VCaP (cell line): ENCODE results near the gene EFTUD2.
"Not testable (repeated sequence)": the region's sequence is repeated elsewhere in the genome, so short reads cannot be mapped to it uniquely, and the experiment has no call there.

Experiments
- H3K27ac ChIP-seq: fragments of 450-650 bp; 2 replicates; pipeline ENCODE4 v1.5.1; 2017
- CTCF ChIP-seq: fragments of 450-650 bp; conservative IDR thresholded peaks from 2 replicates; pipeline ENCODE4 v1.5.1; 2017; ENCODE audit warnings: mild to moderate bottlenecking, moderate library complexity

EFTUD2 gene

GRCh38 chr17:44899074-44899782 is at the start of gene EFTUD2:
TSS of gene EFTUD2 (minus strand) at chr17:44899445. CDS start at chr17:44894521, 4,924 bp downstream.
- H3K27ac ChIP-seq, result peak within 1 kb of the TSS; percentile 98
- TF ChIP-seq CTCF, result no peak

- TF ChIP-seq CTCF, result no peak
- peak overlapping the region; percentile 71 for H3K27ac ChIP-seq
Observed at GRCh38 chr17:44948315-44948795, 49.1 kb upstream of the EFTUD2 start.

GRCh38 chr17:44947461-44948314 is 48.4 kb upstream of the EFTUD2 start, which contains the start of gene KIF18B:
TSS of gene KIF18B (minus strand) at chr17:44947773. CDS start at chr17:44936344, 11,429 bp downstream.
- peak within 1 kb of the TSS; percentile 71 for H3K27ac ChIP-seq
- TF ChIP-seq CTCF, result no peak

GRCh38 chr17:44945652-44946051 is 46.4 kb upstream of the EFTUD2 start:
- H3K27ac ChIP-seq, result not testable (repeated sequence)

GRCh38 chr17:44942456-44942855 is 43.2 kb upstream of the EFTUD2 start:
- no peak overlapping the region for H3K27ac ChIP-seq

GRCh38 chr17:44941712-44942331 is 42.6 kb upstream of the EFTUD2 start:
- H3K27ac ChIP-seq, result 0 out of 2 replicates have a peak overlapping the region, but pooled peaks have one; percentile 21
- no peak for TF ChIP-seq CTCF

More at GRCh38 chr17:44942456-44942855, 43.2 kb upstream of the EFTUD2 start:
- TF ChIP-seq CTCF, result no peak

- TF ChIP-seq CTCF, result no peak
- H3K27ac ChIP-seq, result no peak overlapping the region
Observed at GRCh38 chr17:44940768-44941167, 41.5 kb upstream of the EFTUD2 start.
